EL (cell line): ENCODE results near the gene PPP1R2C.

Experiments used
- DNase-seq: peaks from one replicate; pipeline ENCODE4 v3.0.0-alpha.2; 2016

PPP1R2C gene

DNA sequence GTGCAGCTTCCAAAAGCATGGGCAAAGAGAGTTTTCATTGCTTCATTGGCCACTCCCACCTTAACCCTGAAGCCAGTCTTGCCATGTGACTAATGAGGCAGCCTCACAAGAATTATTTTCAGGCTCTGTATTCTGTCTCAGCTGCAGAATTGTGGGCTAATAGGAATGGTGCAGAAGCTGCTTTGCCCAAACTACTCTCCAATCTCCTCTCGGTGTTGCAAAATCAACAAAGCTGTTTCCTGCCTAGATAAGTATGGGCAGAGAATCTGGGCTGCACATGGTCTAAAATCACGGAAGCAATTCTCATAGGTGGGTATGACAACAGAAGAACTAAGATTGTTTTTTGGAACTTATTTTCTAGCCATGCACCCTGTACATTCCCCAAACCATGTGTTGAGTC, 31.4 kb downstream of the PPP1R2C start:
- peak; percentile 50 for DNase-seq

DNA sequence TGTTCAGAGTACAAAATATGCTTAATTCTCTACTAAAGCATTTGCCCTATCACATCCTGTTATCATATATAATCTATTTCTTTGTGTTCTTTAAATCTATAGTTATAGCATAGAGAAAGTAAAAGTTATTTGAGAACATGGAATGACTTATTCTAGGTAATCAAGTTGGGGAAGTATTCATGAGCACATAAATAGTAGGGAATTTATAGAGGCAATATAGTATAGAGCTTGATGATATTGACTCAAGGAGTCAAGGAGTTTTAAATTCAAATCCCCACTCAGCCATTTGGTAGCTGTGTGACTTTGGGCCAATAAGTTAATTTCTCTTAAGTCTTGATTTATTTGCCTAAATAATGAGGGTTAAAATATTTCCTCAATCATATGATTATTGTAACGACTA, 37.5 kb downstream of the PPP1R2C start:
- DNase-seq, result no peak

GRCh38 chrX:42739741-42740140, 38.2 kb downstream of the PPP1R2C start:
- no peak for DNase-seq

- DNase-seq, result no peak
Observed at GRCh38 chrX:42739258-42739657, 38.7 kb downstream of the PPP1R2C start.

DNA sequence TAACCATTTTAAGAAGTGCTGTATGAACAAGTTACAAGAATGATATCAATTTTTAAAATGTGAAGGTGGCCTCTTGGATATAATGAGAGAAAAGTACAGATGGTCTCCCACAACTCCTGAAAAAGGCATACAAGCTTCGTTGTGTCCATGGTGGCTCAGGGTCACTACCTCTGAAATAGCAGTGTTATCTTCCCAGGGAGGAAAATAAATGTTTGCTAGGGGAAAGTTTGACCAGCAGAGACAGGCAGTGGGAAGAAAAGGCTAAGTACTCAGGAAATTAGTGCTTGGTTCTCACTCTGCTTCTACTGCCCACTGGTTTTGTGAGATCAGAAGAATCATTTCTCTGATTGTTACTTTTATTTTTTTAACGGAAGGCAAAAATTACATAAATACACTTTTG, 39.4 kb downstream of the PPP1R2C start:
- no peak for DNase-seq

DNA sequence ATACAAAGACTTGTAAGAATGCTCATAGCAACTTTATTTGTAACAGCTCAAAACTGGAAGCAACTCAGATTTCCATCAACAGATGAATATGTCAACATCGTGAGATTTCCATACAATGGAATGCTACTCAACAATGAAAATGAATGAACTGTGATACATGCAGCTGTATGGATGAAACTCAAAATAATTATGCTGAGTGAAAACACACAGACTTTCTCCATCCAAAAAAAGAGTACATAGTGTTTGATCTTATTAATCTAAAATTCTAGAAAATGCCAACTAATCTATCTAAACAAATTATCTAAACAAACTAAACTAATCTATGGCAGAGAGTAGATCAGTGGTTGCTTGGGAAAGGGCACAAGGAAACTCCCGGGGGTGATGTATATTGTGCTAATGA, 42.7 kb downstream of the PPP1R2C start:
- DNase-seq, result no peak

DNA sequence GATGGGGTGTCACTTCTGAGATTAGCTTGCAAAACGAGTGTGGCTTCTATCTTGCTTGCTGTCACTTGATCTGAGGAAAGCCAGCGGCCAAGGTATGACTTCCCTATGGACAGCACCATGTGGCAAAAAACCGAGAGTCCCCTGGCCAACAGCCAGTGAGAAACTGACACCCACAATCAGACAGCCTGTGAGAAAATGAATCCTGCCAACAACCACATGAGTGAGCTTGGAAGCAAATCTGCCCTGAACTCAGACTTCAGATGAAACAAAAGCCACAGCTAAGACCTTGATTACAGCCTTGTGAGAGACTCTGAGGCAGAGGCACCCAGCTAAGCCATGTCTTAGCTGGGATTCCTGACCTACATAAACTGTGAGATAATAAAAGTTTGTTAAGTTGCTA, 45.5 kb downstream of the PPP1R2C start:
- no peak for DNase-seq
